GM21529 (cell line): ENCODE results near the gene HRC.
"Not testable (repeated sequence)": the region's sequence is repeated elsewhere in the genome, so short reads cannot be mapped to it uniquely, and the experiment has no call there.

Experiments
- ATAC-seq: cut with Tn5 transposase; IDR thresholded peaks from one replicate; pipeline ENCODE4 v1.9.1; 2021; ENCODE audit not compliant: unreplicated experiment

The HRC gene

DNA sequence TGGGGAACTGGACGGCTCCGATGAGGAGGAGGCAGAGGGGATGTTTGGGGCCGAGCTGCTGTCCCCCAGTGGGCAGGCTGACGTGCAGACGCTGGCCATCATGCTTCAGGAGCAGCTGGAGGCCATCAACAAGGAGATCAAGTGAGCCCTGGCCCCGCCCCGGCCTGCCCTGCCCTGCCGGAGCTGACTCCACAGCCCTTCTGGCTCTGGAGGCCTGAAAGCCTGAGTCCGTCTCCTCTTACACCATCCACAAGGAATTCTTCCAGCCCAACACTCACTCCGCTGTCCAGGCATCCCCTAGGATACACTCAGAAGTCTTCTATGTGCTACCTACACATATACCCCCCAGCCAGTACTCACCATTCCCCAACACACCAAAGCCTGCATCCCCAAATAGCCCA, 18.4 kb downstream of the HRC start:
- ATAC-seq = no peak

- ATAC-seq = no peak
Observed at GRCh38 chr19:49135686-49136085, 19.5 kb downstream of the HRC start.

DNA sequence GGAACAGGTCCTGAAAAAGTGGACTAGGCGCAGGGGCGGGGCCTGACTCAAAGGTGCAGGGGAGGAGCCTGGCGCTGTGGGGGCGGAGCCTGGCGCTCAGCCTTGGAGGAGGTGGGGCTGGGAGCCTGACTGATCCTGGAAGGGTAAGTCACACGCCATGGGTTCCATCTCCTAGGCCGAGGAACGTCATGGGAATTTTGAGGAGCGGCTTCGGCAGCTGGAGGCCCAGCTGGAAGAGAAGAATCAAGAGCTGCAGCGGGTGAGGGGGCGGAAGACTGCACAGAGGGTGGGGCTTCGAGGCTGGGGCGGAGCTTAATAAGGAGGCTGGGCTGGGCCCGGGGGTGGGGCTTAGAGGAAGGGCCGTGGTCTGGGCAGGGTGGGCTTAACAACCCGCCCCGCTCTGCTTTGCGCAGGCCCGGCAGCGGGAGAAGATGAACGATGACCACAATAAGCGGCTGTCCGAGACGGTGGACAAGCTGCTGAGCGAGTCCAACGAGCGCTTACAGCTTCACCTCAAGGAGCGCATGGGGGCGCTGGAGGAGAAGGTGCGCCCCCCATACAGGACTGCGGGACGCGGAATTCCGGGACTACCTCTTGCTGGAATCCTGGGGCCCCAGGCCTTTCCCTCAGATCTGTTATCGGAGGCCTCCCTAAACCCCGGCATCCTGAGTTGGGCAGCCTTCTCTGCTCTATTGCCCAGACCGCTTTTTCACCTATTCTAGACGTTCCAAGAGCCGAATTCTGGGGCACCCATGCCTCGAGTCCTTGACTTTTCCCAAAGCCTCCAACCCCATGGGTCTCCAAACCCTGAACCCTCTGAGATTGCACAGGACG, 21.4 kb downstream of the HRC start:
- ATAC-seq = no peak

DNA sequence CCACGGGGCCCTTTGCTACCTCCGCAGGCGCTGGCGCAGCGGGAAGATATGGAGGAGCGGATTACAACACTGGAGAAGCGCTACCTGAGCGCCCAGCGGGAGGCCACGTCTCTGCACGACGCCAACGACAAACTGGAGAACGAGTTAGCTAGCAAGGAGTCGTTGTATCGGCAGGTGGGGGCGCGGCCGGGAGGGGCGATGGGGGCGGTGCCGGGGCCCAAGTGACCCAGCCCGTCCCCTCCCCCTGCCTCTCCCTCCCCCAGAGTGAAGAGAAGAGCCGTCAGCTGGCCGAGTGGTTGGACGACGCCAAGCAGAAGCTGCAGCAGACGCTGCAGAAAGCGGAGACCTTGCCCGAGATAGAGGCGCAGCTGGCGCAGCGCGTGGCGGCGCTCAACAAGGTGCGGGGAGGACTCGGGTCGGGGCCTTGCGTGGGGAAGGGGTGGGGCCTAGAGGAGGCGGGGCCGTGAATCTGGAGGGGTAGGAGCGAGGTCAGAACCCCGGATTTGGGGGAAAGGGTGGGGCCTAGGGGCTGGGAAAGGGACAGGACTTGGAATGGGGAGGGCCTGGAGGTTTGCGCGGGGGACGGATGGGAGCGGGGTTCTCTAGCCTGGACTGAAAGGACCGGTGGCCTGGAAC, 22.1 kb downstream of the HRC start:
- ATAC-seq = no peak

DNA sequence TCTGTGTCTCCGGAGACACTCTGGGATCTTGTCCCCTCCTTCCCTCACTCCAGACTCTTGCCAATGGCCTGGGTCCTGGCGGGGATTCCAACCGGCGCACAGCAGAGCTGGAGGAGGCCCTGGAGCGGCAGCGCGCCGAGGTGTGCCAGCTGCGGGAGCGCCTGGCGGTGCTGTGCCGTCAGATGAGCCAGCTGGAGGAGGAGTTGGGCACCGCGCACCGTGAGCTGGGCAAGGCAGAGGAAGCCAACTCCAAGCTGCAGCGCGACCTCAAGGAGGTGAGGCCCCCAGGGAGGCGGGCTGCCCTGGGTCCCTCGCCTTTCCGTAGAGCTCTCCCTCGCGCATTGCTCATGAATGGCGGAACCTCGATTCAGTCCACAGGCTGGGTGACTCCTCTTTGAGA, 24.9 kb downstream of the HRC start:
- no peak for ATAC-seq

DNA sequence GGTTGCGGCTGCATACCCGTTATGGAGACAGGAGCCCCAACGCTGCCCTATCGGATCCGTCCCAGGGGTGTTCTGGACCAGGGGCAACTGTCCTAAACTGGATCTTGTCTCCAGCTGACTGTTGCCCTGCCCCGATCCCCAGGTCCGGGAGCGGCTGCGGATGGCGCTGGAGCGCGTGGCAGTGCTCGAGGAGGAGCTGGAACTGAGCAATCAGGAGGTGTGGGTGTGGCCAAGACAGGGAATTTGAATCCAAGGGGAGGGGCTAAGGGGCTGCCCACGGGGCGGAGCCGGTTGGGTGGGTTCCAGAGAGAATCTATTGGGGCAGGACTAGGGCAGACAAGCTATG, 26.0 kb downstream of the HRC start:
- no peak for ATAC-seq

- no peak for ATAC-seq
Observed at GRCh38 chr19:49128545-49129237, 26.5 kb downstream of the HRC start.

DNA sequence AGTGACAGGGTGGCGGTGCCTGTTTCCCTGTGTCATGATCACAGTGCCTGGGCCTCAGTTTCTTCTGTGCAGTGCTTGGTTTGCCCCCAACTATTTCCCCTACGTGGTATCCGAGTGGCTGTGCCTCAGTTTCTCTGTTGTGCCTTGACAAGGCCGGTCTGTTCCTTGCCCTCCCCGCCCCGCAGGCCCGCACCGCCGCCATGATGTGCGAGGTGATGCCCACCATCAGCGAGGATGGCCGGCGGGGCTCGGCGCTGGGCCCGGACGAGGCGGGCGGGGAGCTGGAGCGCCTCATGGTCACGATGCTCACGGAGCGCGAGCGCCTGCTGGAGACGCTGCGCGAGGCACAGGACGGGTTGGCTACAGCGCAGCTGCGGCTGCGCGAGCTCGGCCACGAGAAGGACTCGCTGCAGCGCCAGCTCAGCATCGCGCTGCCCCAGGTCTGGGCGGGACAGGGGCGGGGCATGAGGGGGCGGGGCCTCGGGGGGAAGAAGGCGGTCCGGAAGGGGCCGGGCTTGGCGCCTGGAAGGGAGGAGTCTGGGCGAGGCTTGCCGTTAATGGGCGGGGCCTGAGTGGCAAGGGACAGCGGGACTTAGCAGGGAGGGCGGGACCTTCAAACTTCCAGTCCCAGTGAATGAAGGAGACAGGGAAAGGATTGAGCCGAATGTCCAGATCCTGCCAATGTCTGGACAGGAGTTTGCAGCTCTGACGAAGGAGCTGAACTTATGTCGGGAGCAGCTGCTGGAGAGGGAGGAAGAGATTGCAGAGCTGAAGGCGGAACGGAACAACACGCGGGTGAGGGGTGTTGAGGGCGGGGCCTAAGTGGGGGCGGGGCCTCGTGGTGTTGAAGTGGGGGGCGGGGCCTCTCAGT, 27.3 kb downstream of the HRC start:
- ATAC-seq = peak; percentile 90

DNA sequence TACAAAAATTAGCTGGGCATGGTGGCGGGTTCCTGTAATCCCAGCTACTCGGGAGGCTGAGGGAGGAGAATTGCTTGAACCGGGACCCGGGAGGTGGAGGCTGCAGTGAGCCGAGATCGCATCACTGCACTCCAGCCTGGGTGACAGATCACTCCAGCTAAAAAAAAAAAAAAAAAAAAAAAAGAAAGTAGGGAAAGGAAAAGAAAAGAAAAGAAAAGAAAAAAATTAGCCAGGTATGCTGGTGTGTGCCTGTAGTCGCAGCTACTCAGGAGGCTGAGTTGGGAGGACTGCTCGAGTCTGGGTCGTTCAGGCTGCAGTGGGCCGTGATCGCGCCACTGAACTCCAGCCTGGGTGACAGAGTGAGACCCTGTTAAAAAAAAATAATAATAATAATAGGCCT, 28.0 kb downstream of the HRC start:
- not testable (repeated sequence) for ATAC-seq

- no peak for ATAC-seq
Observed at GRCh38 chr19:49126575-49126974, 28.6 kb downstream of the HRC start.

DNA sequence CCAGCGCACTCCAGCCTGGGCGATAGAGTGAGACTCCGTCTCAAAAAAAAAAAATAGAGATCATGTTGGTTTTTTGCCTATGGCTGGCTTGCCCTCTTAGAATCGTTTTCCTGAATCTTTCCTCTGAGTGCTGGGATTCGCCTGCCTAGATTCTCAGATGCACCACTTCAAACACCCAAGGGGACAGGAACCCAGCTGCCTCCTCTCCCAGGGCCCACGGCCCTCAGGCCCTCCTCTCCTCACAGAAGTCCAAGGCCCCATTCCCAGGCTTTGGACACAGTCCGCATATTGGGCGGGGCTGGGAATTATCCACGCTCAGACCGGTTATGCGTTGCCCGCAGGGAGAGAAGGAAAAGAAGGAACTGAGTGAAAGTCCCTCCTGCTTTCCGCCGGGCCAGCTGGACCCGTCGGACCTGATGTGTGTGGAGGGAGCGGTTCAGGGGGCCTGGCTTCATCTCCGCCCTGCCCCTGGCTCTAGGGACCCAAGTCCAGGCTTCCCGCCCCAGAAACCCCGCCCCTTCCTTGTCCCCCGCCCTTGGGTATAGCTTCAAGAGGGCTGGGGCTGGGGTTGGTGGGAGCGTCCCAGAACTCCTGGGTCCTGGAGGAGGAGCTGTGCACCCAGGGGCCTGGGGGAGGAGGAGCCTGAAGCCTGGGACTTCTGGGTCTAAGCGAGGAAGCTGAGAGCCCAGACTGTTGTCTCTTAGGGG, 30.0 kb downstream of the HRC start:
- ATAC-seq = no peak

GRCh38 chr19:49123285-49123684, 31.9 kb downstream of the HRC start:
- ATAC-seq = not testable (repeated sequence)

DNA sequence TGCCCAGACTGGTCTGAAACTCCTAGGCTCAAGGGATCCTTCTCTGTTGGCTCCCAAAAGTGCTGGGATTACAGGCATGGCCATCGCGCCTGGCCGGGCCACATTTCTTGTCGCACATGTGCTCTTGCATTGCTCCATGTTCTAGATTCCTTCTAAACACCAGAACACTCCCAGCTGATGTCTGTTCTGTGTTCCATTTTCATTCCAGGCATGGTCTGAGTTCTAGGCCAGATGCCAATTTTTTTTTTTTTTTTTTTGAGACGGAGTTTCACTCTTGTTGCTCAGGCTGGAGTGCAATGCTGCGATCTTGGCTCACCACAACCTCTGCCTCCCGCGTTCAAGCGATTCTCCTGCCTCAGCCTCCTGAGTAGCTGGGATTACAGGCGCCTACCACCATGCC, 33.4 kb downstream of the HRC start:
- not testable (repeated sequence) for ATAC-seq

GRCh38 chr19:49120868-49121267, 34.3 kb downstream of the HRC start:
- no peak for ATAC-seq

DNA sequence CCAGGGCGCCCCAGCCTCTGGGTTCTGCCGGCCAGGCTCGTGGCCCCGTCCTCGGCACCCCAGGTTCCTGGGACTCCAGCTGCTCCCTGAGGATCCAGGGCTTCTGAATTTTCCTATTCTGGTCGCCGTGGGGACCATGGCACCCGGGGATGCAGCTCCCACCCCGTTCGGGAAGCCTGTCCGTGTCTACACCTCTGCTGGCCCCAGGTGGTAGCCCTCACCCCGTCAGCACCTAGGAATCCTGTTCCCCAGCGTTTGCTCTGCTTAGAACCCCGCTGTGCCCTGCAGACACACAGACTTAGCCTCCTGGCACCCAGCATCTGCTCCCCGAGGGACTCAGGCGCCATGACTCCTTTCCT, 34.9 kb downstream of the HRC start:
- no peak for ATAC-seq

DNA sequence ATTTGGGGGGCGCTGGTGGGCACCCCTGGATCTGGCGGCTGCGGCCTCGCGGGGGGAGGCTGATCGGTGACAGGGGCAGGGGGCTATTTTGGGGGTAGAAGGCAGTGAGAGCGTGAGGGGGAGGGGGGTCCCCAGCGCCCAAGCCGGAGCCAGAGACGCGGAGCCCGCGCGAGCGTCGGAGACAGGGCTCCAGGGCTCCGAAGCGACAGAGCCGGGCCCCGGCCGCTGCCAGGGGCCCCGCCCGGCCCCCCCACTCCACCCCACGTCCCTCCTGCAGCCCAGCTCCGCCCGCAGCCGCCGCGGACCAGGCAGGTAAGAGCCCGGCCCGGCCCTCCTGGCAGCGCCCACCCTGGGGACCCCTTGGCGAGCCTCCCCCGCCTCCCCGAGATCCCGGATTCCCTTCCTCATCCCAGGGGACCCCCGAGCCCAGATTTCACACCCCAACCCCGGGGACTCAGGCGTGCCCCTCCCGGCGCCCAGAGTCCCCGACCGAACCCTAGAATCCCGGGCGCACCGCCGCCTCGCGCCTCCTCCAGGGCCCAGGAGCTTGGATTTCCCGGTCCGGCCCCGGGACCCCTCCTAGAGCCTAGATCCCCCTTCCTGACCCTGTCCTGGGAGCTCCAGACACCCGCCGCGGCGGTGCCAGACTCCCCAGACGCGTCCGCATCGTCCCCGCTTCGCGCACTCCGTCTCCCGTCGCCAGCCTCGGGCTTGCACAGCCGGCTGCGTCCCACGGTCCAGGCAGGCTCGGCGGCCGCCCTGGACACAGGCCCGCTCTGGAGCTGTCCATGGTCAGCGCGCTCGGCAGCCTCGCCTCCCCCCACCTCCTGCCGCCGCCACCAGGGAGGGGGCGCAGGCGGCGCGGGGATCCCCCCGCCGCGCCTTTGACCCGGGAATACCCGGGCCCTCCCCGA, 35.5 kb downstream of the HRC start, which contains the start of gene PPFIA3:
Gene PPFIA3, plus strand, starts transcription at position 134 of the 914 bp plus-strand sequence. CDS start 8,330 bp downstream, outside the sequence.
- ATAC-seq = no peak

DNA sequence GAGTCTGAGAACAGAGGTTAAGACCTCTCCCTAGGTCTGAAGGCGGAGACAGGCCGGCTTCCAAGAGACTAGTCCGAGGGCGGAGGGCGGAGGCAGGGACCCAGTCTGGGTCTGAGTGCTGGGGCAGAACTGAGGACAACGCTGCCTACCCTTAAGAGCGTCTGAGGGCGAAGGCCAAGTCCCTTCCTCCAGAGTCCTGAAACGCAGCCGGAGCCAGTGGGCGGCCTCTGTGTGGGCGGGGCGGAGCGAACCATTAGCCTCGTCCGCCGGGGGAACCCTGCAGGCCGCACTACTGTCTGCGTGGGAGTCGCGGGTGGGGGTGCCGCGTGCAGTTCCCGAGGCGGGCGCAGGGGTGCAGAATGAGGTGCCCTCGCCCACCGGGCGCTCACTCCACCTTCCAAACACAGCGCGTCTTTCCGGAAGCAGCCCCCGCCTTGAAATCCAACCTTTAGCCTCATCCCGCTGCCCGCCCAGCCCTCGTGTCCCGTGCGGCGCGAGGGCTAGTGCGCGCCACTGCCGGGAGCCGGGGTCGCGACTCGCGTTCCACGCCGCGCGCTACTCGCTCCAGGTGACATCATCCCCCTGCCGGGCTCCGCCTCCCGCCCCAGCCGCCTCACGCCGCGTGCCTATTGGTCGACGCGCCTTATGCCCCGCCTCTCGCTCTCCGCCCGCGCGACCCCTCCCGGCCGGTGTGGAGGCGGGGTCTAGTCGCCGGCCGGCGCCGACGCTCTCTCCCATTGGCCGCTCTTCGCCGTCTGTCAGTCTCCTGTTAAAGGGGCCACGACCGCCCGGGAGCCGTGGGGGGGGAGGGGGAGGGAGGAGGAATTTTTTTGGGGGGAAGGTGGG, 36.4 kb downstream of the HRC start, which contains the start of gene C19orf73:
Gene C19orf73, minus strand, starts transcription at position 579 of the 846 bp plus-strand sequence. Its CDS starts 121 bp downstream, at position 458.
- peak; percentile 65 for ATAC-seq
